SK-N-MC (cell line): ENCODE measurements around the gene AHCY.
A peak's percentile ranks its signal among the peaks of the same experiment; 100 is the strongest.
"Not testable (repeated sequence)": the region's sequence is repeated elsewhere in the genome, so short reads cannot be mapped to it uniquely, and the experiment has no call there.

Experiments
- DNase-seq: peaks from one replicate; pipeline ENCODE4 v3.0.0-alpha.2; 2011; ENCODE audit warnings: low read depth, low spot score
- H3K27ac ChIP-seq: fragments of 200-600 bp; sonication (generic); 2 replicates; pipeline ENCODE4 v1.5.1; 2016; ENCODE audit warnings: mixed run types
- H3K36me3 ChIP-seq: fragments of 200-600 bp; sonication (generic); 2 replicates; pipeline ENCODE4 v1.6.1; 2017; ENCODE audit warnings: antibody characterized with exemption, low read length, mixed read lengths; ENCODE audit not compliant: insufficient read depth
- H3K4me3 ChIP-seq: fragments of 200-600 bp; sonication (generic); 2 replicates; pipeline ENCODE4 v1.5.1; 2016
- H3K9ac ChIP-seq: fragments of 200-600 bp; sonication (generic); 2 replicates; pipeline ENCODE4 v1.8.0; 2017; ENCODE audit warnings: mixed run types, mixed read lengths; ENCODE audit not compliant: insufficient read length
- H3K9me3 ChIP-seq: fragments of 200-600 bp; sonication (generic); 2 replicates; pipeline ENCODE4 v1.6.1; 2017; ENCODE audit warnings: low read depth, mild to moderate bottlenecking, antibody characterized with exemption, low read length, moderate library complexity, mixed read lengths
- EZH2 ChIP-seq: fragments of 200-600 bp; sonication (generic); IDR thresholded peaks from one replicate; pipeline ENCODE4 v1.6.1; 2017; ENCODE audit warnings: antibody characterized with exemption
- FOXP2 ChIP-seq: optimal IDR thresholded peaks from 2 replicates; pipeline ENCODE3; 2011; ENCODE audit warnings: mild to moderate bottlenecking, moderate library complexity; ENCODE audit not compliant: insufficient read depth; ENCODE audit errors: extremely low read length, control extremely low read depth
- POLR2AphosphoS5 ChIP-seq: IDR thresholded peaks from 2 replicates; pipeline ENCODE4 v1.6.1; 2012; ENCODE audit warnings: mild to moderate bottlenecking, low read depth, low read length, borderline replicate concordance

The AHCY gene

DNA sequence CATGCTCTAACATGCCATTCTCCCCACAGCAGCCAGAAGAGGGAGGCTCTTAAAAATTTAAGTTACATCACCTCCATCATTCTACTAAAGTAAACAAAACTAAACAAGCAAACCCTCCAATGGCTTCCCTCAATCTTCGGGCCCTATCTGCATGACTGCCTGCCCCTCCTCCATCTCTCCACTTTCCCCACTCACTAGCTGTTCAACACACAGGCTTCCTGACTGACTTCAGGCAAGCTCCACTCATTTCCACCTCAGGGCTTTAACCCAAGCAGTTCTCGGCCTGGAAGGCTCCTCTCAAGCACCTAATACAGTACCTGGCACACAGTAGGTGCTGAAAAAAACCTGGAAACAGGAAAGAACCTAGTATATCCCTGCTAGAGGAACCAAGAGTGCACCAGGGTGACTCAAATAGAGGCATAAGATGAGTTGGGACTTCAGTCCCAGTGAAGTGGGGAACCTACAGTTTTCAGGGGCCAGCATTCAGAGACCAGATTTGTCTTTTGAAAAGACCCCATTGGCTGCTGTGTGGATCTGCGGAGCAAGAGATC, 2.8 kb downstream of the AHCY start:
- Histone ChIP-seq H3K4me3 (peak overlapping the region; percentile 100), H3K27ac (peak overlapping the region; percentile 73), H3K9ac (peak overlapping the region; percentile 98), H3K36me3 (peaks cover 28% of the 10 kb centered on the region), H3K9me3 (no peaks in the 10 kb centered on the region)
- DNase-seq: no peak
- no peak for TF ChIP-seq EZH2
- TF ChIP-seq POLR2AphosphoS5: no peak
- TF ChIP-seq FOXP2: no peak

DNA sequence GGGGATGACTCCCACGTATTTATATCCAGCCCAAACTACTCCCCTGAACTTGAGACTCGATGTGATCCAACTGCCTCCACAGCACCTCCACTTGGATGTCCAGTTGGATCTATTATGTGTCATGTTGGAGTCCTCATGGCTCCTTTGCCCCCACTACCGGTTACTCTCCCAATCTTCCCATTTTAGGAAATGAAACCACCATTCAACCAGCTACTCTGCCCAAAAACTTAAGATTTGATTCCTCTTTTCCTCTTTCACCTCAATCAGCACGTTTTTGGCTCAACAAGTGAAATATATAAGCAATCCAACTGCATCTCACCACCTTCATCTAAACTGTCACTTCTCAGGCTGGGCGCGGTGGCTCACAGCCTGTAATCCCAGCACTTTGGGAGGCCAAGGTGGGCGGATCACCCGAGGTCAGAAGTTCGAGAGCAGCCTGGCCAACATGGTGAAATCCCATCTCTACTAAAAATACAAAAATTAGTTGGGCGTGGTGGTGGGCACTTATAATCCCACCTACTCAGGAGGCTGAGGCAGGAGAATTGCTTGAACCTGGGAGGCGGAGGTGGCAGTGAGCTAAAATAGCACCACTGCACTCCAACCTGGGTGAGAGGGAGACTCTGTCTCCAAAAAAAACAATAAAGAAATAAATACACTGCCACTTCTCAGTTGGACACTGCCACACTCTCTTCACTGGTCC, 3.4 kb downstream of the AHCY start:
- DNase-seq: no peak
- H3K27ac ChIP-seq: no peak overlapping the region
- TF ChIP-seq FOXP2 (no peak), EZH2 (no peak), POLR2AphosphoS5 (no peak)
- no peaks in the 10 kb centered on the region for H3K9me3 ChIP-seq
- no peak overlapping the region for H3K4me3 ChIP-seq
- H3K36me3 ChIP-seq: peaks cover 34% of the 10 kb centered on the region
- no peak overlapping the region for H3K9ac ChIP-seq

DNA sequence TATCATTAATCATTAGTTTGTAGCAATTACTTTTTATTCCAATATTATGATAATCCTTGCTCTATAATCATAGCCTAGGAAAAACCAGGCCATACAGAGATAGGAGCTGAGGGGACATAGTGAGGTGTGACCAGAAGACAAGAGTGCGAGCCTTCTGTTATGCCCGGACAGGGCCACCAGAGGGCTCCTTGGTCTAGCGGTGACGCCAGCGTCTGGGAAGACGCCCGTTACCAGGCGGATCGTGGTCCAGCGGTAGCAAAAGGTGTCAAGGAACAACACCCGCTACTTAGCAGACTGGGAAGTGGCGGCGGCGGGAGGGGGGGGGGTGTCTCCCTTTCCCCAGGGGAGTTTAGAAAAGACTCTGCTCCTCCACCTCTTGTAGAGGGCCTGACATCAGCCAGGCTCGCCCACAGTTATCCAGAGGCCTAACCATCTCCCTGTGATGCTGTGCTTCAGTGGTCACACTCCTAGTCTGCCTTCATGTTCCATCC, 4.8 kb downstream of the AHCY start:
- H3K4me3 ChIP-seq: not testable (repeated sequence)

DNA sequence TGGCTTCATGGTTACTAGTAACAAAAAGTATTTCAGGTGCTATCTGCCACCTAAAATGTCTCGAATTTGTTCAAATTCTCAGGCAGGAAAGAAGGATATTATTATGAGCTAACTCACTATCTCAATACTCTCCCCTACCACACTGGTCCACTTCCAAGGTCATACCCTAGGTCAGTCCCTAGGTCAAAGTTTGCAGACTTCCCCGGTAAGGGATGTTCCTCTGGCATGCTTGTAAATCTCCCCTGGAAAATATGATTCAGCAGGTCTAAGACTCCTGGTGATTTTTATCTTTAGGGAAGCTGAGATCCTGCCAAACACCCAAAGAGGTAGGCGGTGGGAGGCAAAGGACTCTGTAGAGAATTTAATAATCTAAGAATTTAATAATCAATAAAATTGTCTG, 6.7 kb downstream of the AHCY start:
- Histone ChIP-seq H3K27ac (no peak overlapping the region), H3K4me3 (no peak overlapping the region), H3K9ac (no peak overlapping the region), H3K36me3 (peaks cover 67% of the 10 kb centered on the region), H3K9me3 (no peaks in the 10 kb centered on the region)
- TF ChIP-seq FOXP2 (no peak), POLR2AphosphoS5 (no peak), EZH2 (no peak)
- DNase-seq: no peak

More for the DNA sequence above, 4.8 kb downstream of the AHCY start:
- H3K27ac ChIP-seq, H3K9ac ChIP-seq, DNase-seq, H3K9me3 ChIP-seq: not testable (repeated sequence)
- peaks cover 48% of the 10 kb centered on the region for H3K36me3 ChIP-seq

DNA sequence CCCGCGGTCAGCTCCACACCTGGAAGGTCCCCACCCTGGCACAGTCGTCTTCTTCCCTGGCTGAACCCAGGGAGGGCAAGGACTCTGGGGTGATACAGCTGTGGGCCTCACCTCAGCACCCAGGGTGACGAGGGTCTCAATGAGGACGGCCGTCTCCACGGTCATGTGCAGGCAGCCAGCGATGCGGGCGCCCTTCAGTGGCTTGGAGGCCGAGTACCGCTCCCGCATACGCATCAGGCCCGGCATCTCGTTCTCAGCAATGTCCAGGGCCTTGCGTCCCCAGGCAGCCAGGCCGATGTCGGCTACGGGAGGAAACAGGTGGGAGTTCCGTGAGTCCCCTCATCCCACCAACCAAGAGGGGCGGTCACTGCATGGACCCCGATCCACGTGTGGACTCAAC, 7.9 kb downstream of the AHCY start:
- TF ChIP-seq FOXP2 (no peak), POLR2AphosphoS5 (no peak)
- H3K4me3 ChIP-seq: no peak overlapping the region
- no peak overlapping the region for H3K9ac ChIP-seq
- no peak overlapping the region for H3K27ac ChIP-seq
- DNase-seq: no peak
- no peaks in the 10 kb centered on the region for H3K9me3 ChIP-seq
- peaks cover 70% of the 10 kb centered on the region for H3K36me3 ChIP-seq

DNA sequence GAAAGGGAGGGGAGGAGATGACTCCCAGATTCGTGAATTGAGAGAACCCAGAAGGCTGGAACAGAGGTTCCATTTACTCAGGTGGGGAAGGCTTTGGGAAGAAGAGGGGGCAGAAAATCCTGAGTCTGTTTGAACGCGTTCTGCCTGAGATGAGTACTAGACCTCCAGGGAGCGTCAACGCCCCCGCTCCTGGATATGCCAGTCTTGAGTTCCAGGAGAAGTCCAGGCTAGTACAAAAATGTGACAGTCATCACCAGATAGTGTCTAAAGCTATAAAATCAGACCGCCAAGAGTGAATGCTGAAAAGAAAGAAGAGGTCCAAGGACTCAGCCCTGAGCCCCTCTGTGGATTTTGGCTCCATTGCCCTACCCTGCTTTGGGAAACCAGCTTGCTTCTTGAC, 8.6 kb downstream of the AHCY start:
- H3K4me3 ChIP-seq: no peak overlapping the region
- DNase-seq: no peak
- no peak overlapping the region for H3K27ac ChIP-seq
- H3K36me3 ChIP-seq: peaks cover 72% of the 10 kb centered on the region
- H3K9ac ChIP-seq: no peak overlapping the region
- H3K9me3 ChIP-seq: no peaks in the 10 kb centered on the region
- TF ChIP-seq POLR2AphosphoS5 (no peak), FOXP2 (no peak), EZH2 (no peak)

DNA sequence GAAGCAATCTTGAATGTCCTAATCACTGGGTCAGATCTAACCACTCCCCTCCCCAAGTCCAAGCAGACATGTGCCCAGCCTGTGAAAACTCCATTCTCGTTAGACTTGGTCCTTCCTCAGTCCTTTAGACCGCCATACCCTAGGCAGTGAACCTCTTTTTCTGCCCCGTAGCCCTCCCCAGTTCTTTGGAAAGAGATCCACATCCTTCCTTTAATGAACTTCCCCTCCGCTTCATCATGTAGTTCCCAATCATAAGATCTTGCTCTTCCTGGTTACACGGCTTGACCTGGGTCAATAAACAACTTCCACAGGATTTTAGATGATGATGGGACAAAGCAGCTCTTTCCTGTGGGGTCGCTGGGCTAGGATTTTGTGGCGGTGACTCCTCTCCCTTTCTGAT, 9.6 kb downstream of the AHCY start:
- no peak for DNase-seq
- Histone ChIP-seq H3K9me3 (no peaks in the 10 kb centered on the region), H3K9ac (no peak overlapping the region), H3K36me3 (peaks cover 71% of the 10 kb centered on the region), H3K27ac (no peak overlapping the region), H3K4me3 (no peak overlapping the region)
- TF ChIP-seq EZH2 (no peak), POLR2AphosphoS5 (no peak), FOXP2 (no peak)

DNA sequence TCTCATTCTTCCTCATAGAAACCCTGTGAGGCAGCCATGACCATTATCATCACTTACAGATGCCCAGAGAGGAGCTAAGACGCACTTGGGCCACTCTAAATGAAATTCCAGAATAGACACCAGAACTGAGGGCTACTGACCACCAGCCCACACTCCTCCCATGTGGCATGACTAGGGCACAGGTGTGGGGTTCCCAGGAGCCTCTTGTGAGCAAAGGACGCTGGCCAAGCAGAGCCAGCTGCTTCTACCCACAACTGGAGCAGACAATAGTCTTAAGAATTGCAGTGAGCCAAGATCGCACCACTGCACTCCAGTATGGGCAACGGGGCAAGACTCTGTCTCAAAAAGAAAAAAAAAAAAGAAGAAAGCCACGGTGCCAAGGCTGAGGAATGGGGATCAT, 10.0 kb downstream of the AHCY start:
- Histone ChIP-seq H3K9ac (no peak overlapping the region), H3K27ac (no peak overlapping the region), H3K36me3 (peaks cover 75% of the 10 kb centered on the region), H3K4me3 (no peak overlapping the region), H3K9me3 (no peaks in the 10 kb centered on the region)
- DNase-seq: no peak
- TF ChIP-seq POLR2AphosphoS5 (no peak), EZH2 (no peak), FOXP2 (no peak)

DNA sequence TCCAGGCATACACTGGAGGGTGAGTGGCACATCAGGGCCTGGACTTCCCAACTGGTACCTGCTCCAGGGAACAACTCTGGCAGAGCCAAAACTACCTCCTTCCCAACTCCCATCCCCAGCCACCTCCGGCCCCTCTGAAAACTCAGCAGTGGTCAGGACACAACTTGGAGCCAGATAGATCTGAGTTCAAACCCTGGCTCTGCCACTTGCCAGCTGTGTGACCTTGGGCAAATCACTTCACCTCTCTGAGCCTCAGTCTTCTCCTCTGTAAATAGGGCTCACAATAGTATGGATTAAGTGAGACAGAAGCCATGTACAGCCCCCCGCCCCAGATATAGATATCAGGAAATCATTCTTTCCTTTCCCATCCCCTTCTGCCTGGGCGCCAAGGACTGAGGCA, 10.7 kb downstream of the AHCY start:
- Histone ChIP-seq H3K36me3 (peaks cover 82% of the 10 kb centered on the region), H3K27ac (no peak overlapping the region), H3K4me3 (no peak overlapping the region), H3K9ac (no peak overlapping the region), H3K9me3 (no peaks in the 10 kb centered on the region)
- TF ChIP-seq FOXP2 (no peak), EZH2 (no peak), POLR2AphosphoS5 (no peak)
- no peak for DNase-seq
